ENCODE measurements around the gene OPN3.
A peak's percentile ranks its signal among the peaks of the same experiment; 100 is the strongest.

The OPN3 gene

GRCh38 chr1:241630476-241630875 lies 9.7 kb downstream of the OPN3 start:
- intact Hi-C loops (cut with DNase I) = no loop called here
- DNase-seq = no peak

- intact Hi-C loops (cut with DNase I) = no loop called here
- no peak for DNase-seq
Measured at GRCh38 chr1:241630005-241630404, 10.2 kb downstream of the OPN3 start.

- peak in 18 of 42 donors; percentile 17 to 69 (median 43) for DNase-seq
- intact Hi-C loops (cut with DNase I) = loop anchor here (10.0 kb wide), 1 partner anchor 93 kb away; the partner anchor contains the start of gene KMO
Measured at GRCh38 chr1:241627453-241628259, 12.5 kb downstream of the OPN3 start.

GRCh38 chr1:241624935-241625334 lies 15.2 kb downstream of the OPN3 start:
- no peak for DNase-seq
- intact Hi-C loops (cut with DNase I) = loop anchor here (10.0 kb wide), 1 partner anchor 90 kb away; the partner anchor contains the start of gene KMO

- DNase-seq = no peak
- intact Hi-C loops (cut with DNase I) = loop anchor here (10.0 kb wide), 1 partner anchor 88 kb away; the partner anchor contains the start of gene KMO
Measured at GRCh38 chr1:241622669-241623068, 17.5 kb downstream of the OPN3 start.

- DNase-seq = no peak
- intact Hi-C loops (cut with DNase I) = no loop called here
Measured at GRCh38 chr1:241617426-241617825, 22.7 kb downstream of the OPN3 start.

GRCh38 chr1:241615043-241615974 lies 24.9 kb downstream of the OPN3 start:
- intact Hi-C loops (cut with DNase I) = no loop called here
- DNase-seq = no peak

- intact Hi-C loops (cut with DNase I) = no loop called here
- no peak for DNase-seq
Measured at GRCh38 chr1:241614572-241614971, 25.6 kb downstream of the OPN3 start.

- DNase-seq = no peak
- intact Hi-C loops (cut with DNase I) = no loop called here
Measured at GRCh38 chr1:241614144-241614543, 26.0 kb downstream of the OPN3 start.

- peak in 9 of 42 donors; percentile 21 to 60 (median 25) for DNase-seq
- intact Hi-C loops (cut with DNase I) = no loop called here
Measured at GRCh38 chr1:241612533-241613477, 27.4 kb downstream of the OPN3 start.

- intact Hi-C loops (cut with DNase I) = no loop called here
- DNase-seq = no peak
Measured at GRCh38 chr1:241611736-241612135, 28.4 kb downstream of the OPN3 start.

- peak in 1 of 42 donors; percentile 53 for DNase-seq
- intact Hi-C loops (cut with DNase I) = no loop called here
Measured at GRCh38 chr1:241611063-241611462, 29.1 kb downstream of the OPN3 start.

- peak in 1 of 42 donors; percentile 19 for DNase-seq
Measured at GRCh38 chr1:241610056-241610815, 29.9 kb downstream of the OPN3 start.

GRCh38 chr1:241608379-241609033 lies 31.7 kb downstream of the OPN3 start:
- intact Hi-C loops (cut with DNase I) = loop anchor here (10.0 kb wide), 1 partner anchor 226 kb away; no protein-coding TSS in a partner anchor
- DNase-seq = no peak

More at GRCh38 chr1:241610056-241610815, 29.9 kb downstream of the OPN3 start:
- intact Hi-C loops (cut with DNase I) = no loop called here

- DNase-seq = no peak
- intact Hi-C loops (cut with DNase I) = loop anchor here (10.0 kb wide), 1 partner anchor 227 kb away; no protein-coding TSS in a partner anchor
Measured at GRCh38 chr1:241607497-241607896, 32.7 kb downstream of the OPN3 start.

GRCh38 chr1:241606544-241606943 lies 33.6 kb downstream of the OPN3 start:
- intact Hi-C loops (cut with DNase I) = loop anchor here (10.0 kb wide), 1 partner anchor 228 kb away; no protein-coding TSS in a partner anchor

More at GRCh38 chr1:241606544-241606943, 33.6 kb downstream of the OPN3 start:
- DNase-seq = no peak
